GM20000 (cell line): ENCODE data around the gene TANGO6.
A peak's percentile ranks its signal among the peaks of the same experiment; 100 is the strongest.

Experiments
- DNase-seq: peaks from one replicate; pipeline ENCODE4 v3.0.0; 2012; ENCODE audit warnings: low spot score
- CTCF ChIP-seq: IDR thresholded peaks from 2 replicates; pipeline ENCODE4 v1.5.1; 2012; ENCODE audit warnings: mild to moderate bottlenecking, control low read depth; ENCODE audit errors: extremely low read depth, missing control alignments

Gene TANGO6

GRCh38 chr16:68894714-68895113, 51.4 kb downstream of the TANGO6 start:
- TF ChIP-seq CTCF = no peak
- DNase-seq = no peak

GRCh38 chr16:68898026-68898425, 54.7 kb downstream of the TANGO6 start:
- DNase-seq = no peak
- TF ChIP-seq CTCF = no peak

- TF ChIP-seq CTCF = no peak
- no peak for DNase-seq
Observed at GRCh38 chr16:68900009-68900408, 56.7 kb downstream of the TANGO6 start.

GRCh38 chr16:68902003-68902968, 59.0 kb downstream of the TANGO6 start:
- peak; percentile 26 for DNase-seq
- TF ChIP-seq CTCF = peak; percentile 11

- no peak for DNase-seq
- TF ChIP-seq CTCF = no peak
Observed at GRCh38 chr16:68902969-68903345, 59.6 kb downstream of the TANGO6 start.

GRCh38 chr16:68907297-68907696, 64.0 kb downstream of the TANGO6 start:
- no peak for DNase-seq
- no peak for TF ChIP-seq CTCF

GRCh38 chr16:68907781-68908181, 64.5 kb downstream of the TANGO6 start:
- DNase-seq = no peak
- TF ChIP-seq CTCF = no peak
